OCI-LY7 (cell line): Measurements from ENCODE around the gene RNF13. TPM values are rescaled to one million over a fixed set of nuclear protein-coding genes. Genes with fewer than 3 reads are reported as not detected.

ENCODE experiments used
- Bru-seq: library from RNA; stranded (reverse); fragments of 400-500 nt; gene quantifications from one replicate; lab custom pipeline; 2021; lab: Mats Ljungman, UMichigan
- BruChase-seq, 2 experiments: library from RNA; stranded (reverse); fragments of 400-500 nt; gene quantifications; one replicate each; lab custom pipeline; 2021; lab: Mats Ljungman, UMichigan
- BruUV-seq: library from RNA; stranded (reverse); fragments of 400-500 nt; replicated peaks from 2 replicates; lab custom pipeline; 2021; lab: Mats Ljungman, UMichigan
- CTCF ChIA-PET: fragments of 300-600 bp; sonication (Branson Sonifier 250); formaldehyde crosslinking; loops from one replicate; lab custom pipeline; 2022; ENCODE audit warnings: antibody characterized with exemption; ENCODE audit not compliant: unreplicated experiment; lab: Charles Lee
- POLR2A ChIA-PET: fragments of 300-600 bp; sonication (Branson Sonifier 250); formaldehyde crosslinking; loops from one replicate; lab custom pipeline; 2022; ENCODE audit warnings: antibody characterized with exemption; lab: Charles Lee
- DNase-seq: peaks from one replicate; pipeline ENCODE4 v3.0.0-alpha.2; 2015; ENCODE audit warnings: low spot score
- H2AFZ ChIP-seq: fragments of 200-600 bp; sonication (generic), shearing (Covaris generic); 2 replicates; pipeline ENCODE4 v1.6.1; 2014; ENCODE audit warnings: mild to moderate bottlenecking, antibody characterized with exemption, low read length, moderate library complexity
- H3K27ac ChIP-seq: fragments of 200-600 bp; sonication (generic); 2 replicates; pipeline ENCODE4 v1.5.1; 2014; ENCODE audit warnings: mixed run types, low read depth, mild to moderate bottlenecking, moderate library complexity, low read length, inconsistent platforms; ENCODE audit not compliant: poor library complexity, severe bottlenecking
- H3K36me3 ChIP-seq: fragments of 200-600 bp; sonication (generic); 2 replicates; pipeline ENCODE4 v1.6.1; 2014; ENCODE audit warnings: mild to moderate bottlenecking, antibody characterized with exemption, low read length, moderate library complexity, mixed read lengths; ENCODE audit not compliant: insufficient read depth
- H3K4me1 ChIP-seq: fragments of 200-600 bp; sonication (generic); 2 replicates; pipeline ENCODE4 v1.5.1; 2014; ENCODE audit warnings: mild to moderate bottlenecking, low read length; ENCODE audit not compliant: insufficient read depth, poor library complexity, severe bottlenecking
- H3K4me2 ChIP-seq: fragments of 200-600 bp; sonication (generic); 2 replicates; pipeline ENCODE4 v1.6.1; 2014; ENCODE audit warnings: mild to moderate bottlenecking, low read length
- H3K4me3 ChIP-seq: fragments of 200-600 bp; sonication (generic); 2 replicates; pipeline ENCODE4 v1.5.1; 2014; ENCODE audit warnings: mild to moderate bottlenecking, low read depth, low read length; ENCODE audit not compliant: poor library complexity, severe bottlenecking
- H3K79me2 ChIP-seq: fragments of 200-600 bp; sonication (generic); 2 replicates; pipeline ENCODE4 v1.6.1; 2016; ENCODE audit warnings: low read depth, mild to moderate bottlenecking, low read length, moderate library complexity, mixed read lengths; ENCODE audit not compliant: insufficient read depth
- H3K9me2 ChIP-seq: fragments of 200-600 bp; sonication (generic); 2 replicates; pipeline ENCODE4 v1.6.1; 2016; ENCODE audit warnings: mild to moderate bottlenecking, low read length, mixed read lengths; ENCODE audit not compliant: insufficient read depth
- H3K9me3 ChIP-seq: fragments of 200-600 bp; sonication (generic); 2 replicates; pipeline ENCODE4 v1.6.1; 2014; ENCODE audit warnings: mild to moderate bottlenecking, mixed run types, low read length, mixed read lengths
- H4K20me1 ChIP-seq: fragments of 200-600 bp; sonication (generic); 2 replicates; pipeline ENCODE4 v1.6.1; 2014; ENCODE audit warnings: mild to moderate bottlenecking, antibody characterized with exemption, low read length, moderate library complexity, mixed read lengths; ENCODE audit not compliant: insufficient read depth
- CTCF ChIP-seq: fragments of 200-600 bp; sonication (generic); conservative IDR thresholded peaks from 2 replicates; pipeline ENCODE4 v1.5.1; 2014; ENCODE audit warnings: mild to moderate bottlenecking, antibody characterized with exemption, low read length, moderate library complexity, mixed read lengths
- EZH2phosphoT487 ChIP-seq: fragments of 200-600 bp; sonication (generic); IDR thresholded peaks from 2 replicates; pipeline ENCODE4 v1.6.1; 2018; ENCODE audit warnings: low read depth, borderline replicate concordance, mild to moderate bottlenecking, mixed run types, antibody characterized with exemption, low read length, moderate library complexity, mixed read lengths
- intact Hi-C: fragments of 100-400 bp; cut with micrococcal nuclease; formaldehyde crosslinking; loops from one replicate; pipeline ENCODE4 v1.10.0; 2022; ENCODE audit not compliant: unreplicated experiment
- long read RNA-seq: library from polyadenylated mRNA; stranded (forward); transcript quantifications from one replicate; pipeline ENCODE4 v2.0.0, GENCODE V29; 2022
- total RNA-seq, 2 experiments: library from RNA; depleted of rRNA in 1 of 2; stranded (reverse); fragments of >200 nt in 1 of 2; shearing (Covaris generic) in 1 of 2; gene quantifications; 2 replicates each; pipeline ENCODE4 v1.2.3, GENCODE V29; 2014 to 2022

RNF13 gene
- total RNA-seq (2014; rRNA removed; shearing (Covaris generic)) (16.1 and 26.2 TPM in 2 replicates), total RNA-seq (2022) (37.3 and 48.5 TPM in 2 replicates), Bru-seq, nascent RNA (percentile 85 among the genes with signal in this experiment), BruChase-seq, experiment 1, labeled RNA remaining after a 6-hour chase (percentile 72 among the genes with signal in this experiment), BruChase-seq, experiment 2, labeled RNA remaining after a 2-hour chase (percentile 74 among the genes with signal in this experiment)
- long read RNA-seq, transcript RNF13-212 (10 exons, 1,027 nt): minor isoform, 21 of 131 reads
- long read RNA-seq, transcript RNF13-201 (11 exons, 2,866 nt): minor isoform, 6 of 131 reads
- long read RNA-seq, transcript RNF13-203 (10 exons, 2,843 nt): major isoform, 60 of 131 reads
- long read RNA-seq, partial matches to known transcripts: 9 of 131 reads
- long read RNA-seq, other reads (novel, unspliced or antisense): 35 of 131 reads

GRCh38 chr3:149812606-149813366, at the start of gene RNF13:
Gene RNF13, plus strand, starts transcription at chr3:149813215. Its CDS starts 32,812 bp downstream, at chr3:149846027.
- Histone ChIP-seq H3K9me3 (no peaks in the 10 kb centered on the region), H3K36me3 (no peaks in the 10 kb centered on the region; the same call in 1 of the 2 replicates), H3K4me1 (peaks cover 43% of the 10 kb centered on the region), H3K27ac (peak within 1 kb of the TSS; percentile 77), H3K4me3 (peak within 1 kb of the TSS; percentile 87), H3K79me2 (peaks cover 47% of the 10 kb centered on the region), H4K20me1 (peaks cover 20% of the 10 kb centered on the region), H3K4me2 (peak within 1 kb of the TSS; percentile 85), H2AFZ (peak within 1 kb of the TSS; percentile 99), H3K9me2 (no peaks in the 10 kb centered on the region)
- CTCF ChIA-PET: no interaction called here
- peak; percentile 94 for DNase-seq
- BruUV-seq: no TSS peak
- intact Hi-C loops: loop anchor here (1.0 to 5.0 kb wide), 6 partner anchors 60 to 1275 kb away; partner anchors contain the start of genes COMMD2, GYG1, MED12L and PFN2
- POLR2A ChIA-PET: interaction anchor here (0.6 to 1.0 kb wide), 2 partner anchors 10 to 70 kb away, joined by 3 to 4 read pairs; no protein-coding TSS in a partner anchor
- TF ChIP-seq EZH2phosphoT487 (no peak), CTCF (no peak)

- no peak for DNase-seq
- no TSS peak for BruUV-seq
- intact Hi-C loops: no loop called here
- Histone ChIP-seq H3K36me3 (no peaks in the 10 kb centered on the region), H2AFZ (no peak overlapping the region), H3K4me2 (no peak overlapping the region), H3K4me1 (no peaks in the 10 kb centered on the region), H3K9me2 (no peaks in the 10 kb centered on the region), H3K9me3 (no peaks in the 10 kb centered on the region), H3K4me3 (no peak overlapping the region), H3K79me2 (no peaks in the 10 kb centered on the region), H3K27ac (no peak overlapping the region), H4K20me1 (no peaks in the 10 kb centered on the region)
- TF ChIP-seq CTCF (no peak), EZH2phosphoT487 (no peak)
- CTCF ChIA-PET: no interaction called here
- POLR2A ChIA-PET: interaction anchor here (0.5 to 3.2 kb wide), 4 partner anchors 11 to 85 kb away, joined by 3 to 13 read pairs (median 4); partner anchors contain the start of gene COMMD2
Measured at GRCh38 chr3:149763565-149764195, 49.3 kb upstream of the RNF13 start.
